GM12878 (cell line): Measurements from ENCODE around the gene SP2. TPM values are rescaled to one million over a fixed set of nuclear protein-coding genes. Genes with fewer than 3 reads are reported as not detected.

ENCODE experiments used
- ATAC-seq: fragments of 200-7000 bp; cut with Tn5 transposase; 3 replicates; pipeline ENCODE4 v1.9.1; 2020; ENCODE audit warnings: mild to moderate bottlenecking, moderate library complexity
- BruUV-seq: library from RNA; stranded (reverse); fragments of 400-500 nt; replicated peaks from 2 replicates; lab custom pipeline; 2021; lab: Mats Ljungman, UMichigan
- CTCF ChIA-PET: fragments of 300-600 bp; sonication (Branson Sonifier 250); formaldehyde crosslinking; extraction: SDS; loops from one replicate; lab custom pipeline; 2021; ENCODE audit warnings: inconsistent platforms; lab: Yijun Ruan, JAX
- POLR2A ChIA-PET: fragments of 350-600 bp; formaldehyde crosslinking; extraction: SDS; loops from one replicate; lab custom pipeline; 2021; ENCODE audit warnings: inconsistent platforms; lab: Charles Lee
- RAD21 ChIA-PET: fragments of 300-600 bp; sonication (Branson Sonifier 250); formaldehyde crosslinking; loops from one replicate; lab custom pipeline; 2023; ENCODE audit warnings: antibody characterized with exemption; ENCODE audit not compliant: unreplicated experiment; lab: Charles Lee
- SMC1A ChIA-PET: fragments of 300-600 bp; sonication (Branson Sonifier 250); formaldehyde crosslinking; loops from one replicate; lab custom pipeline; 2023; ENCODE audit not compliant: unreplicated experiment, uncharacterized antibody; lab: Charles Lee
- DNase-seq: peaks from one replicate; pipeline ENCODE4 v3.0.0-alpha.2; 2011; ENCODE audit warnings: low read depth, low spot score
- FAIRE-seq: peaks from 3 replicates; lab custom pipeline; 2011; peaks lifted over from hg19 to GRCh38; lab: Jason Lieb, UNC
- H2AFZ ChIP-seq: 2 replicates; pipeline ENCODE4 v1.6.0; 2011; ENCODE audit warnings: low read depth, low read length, control low read depth; ENCODE audit not compliant: control insufficient read depth
- H3K27ac ChIP-seq: 2 replicates; pipeline ENCODE4 v1.5.1; 2011; ENCODE audit warnings: control low read depth; ENCODE audit not compliant: control insufficient read depth, insufficient read depth
- H3K27me3 ChIP-seq, 2 experiments: replicated peaks in 1 of 2; 2 replicates each; pipeline versions ENCODE4 v1.6.0 to v1.6.1; 2011; ENCODE audit warnings: low read length in 1 of 2; ENCODE audit not compliant: control insufficient read depth in 2 of 2, insufficient read depth in 2 of 2
- H3K36me3 ChIP-seq, 2 experiments: 2 replicates each; pipeline ENCODE4 v1.5.1; 2011; ENCODE audit warnings: low read length in 1 of 2; ENCODE audit not compliant: control insufficient read depth in 2 of 2, insufficient read depth in 2 of 2
- H3K4me1 ChIP-seq: 2 replicates; pipeline ENCODE4 v1.6.1; 2011; ENCODE audit warnings: mild to moderate bottlenecking, low read length, moderate library complexity, mixed read lengths; ENCODE audit not compliant: control insufficient read depth, insufficient read depth
- H3K4me2 ChIP-seq: 2 replicates; pipeline ENCODE4 v1.6.0; 2011; ENCODE audit warnings: control low read depth; ENCODE audit not compliant: control insufficient read depth, insufficient read depth
- H3K4me3 ChIP-seq: fragments of 200-600 bp; sonication (generic); 2 replicates; pipeline ENCODE4 v1.5.1; 2016
- H3K79me2 ChIP-seq: 2 replicates; pipeline ENCODE4 v1.6.0; 2011; ENCODE audit warnings: low read length; ENCODE audit not compliant: control insufficient read depth, insufficient read depth
- H3K9ac ChIP-seq: 2 replicates; pipeline ENCODE4 v1.8.0; 2011; ENCODE audit warnings: low read length, control low read depth, mixed read lengths; ENCODE audit not compliant: control insufficient read depth, insufficient read depth
- H3K9me3 ChIP-seq: replicated peaks from 3 replicates; pipeline ENCODE4 v1.5.1; 2011; ENCODE audit warnings: mild to moderate bottlenecking, low read length; ENCODE audit not compliant: control insufficient read depth, insufficient read depth
- H4K20me1 ChIP-seq: 2 replicates; pipeline ENCODE4 v1.6.0; 2011; ENCODE audit not compliant: control insufficient read depth, insufficient read depth
- HDAC2 ChIP-seq: fragments of 200-600 bp; sonication (generic); IDR thresholded peaks from 2 replicates; pipeline ENCODE4 v1.6.1; 2017
- IRF5 ChIP-seq: fragments of 450-650 bp; IDR thresholded peaks from 2 replicates; pipeline ENCODE4 v1.6.1; 2017; ENCODE audit warnings: borderline replicate concordance
- MEF2A ChIP-seq: IDR thresholded peaks from 2 replicates; pipeline ENCODE4 v1.6.1; 2011; ENCODE audit warnings: low read depth, mild to moderate bottlenecking, low read length, moderate library complexity; ENCODE audit not compliant: insufficient read depth
- NKRF ChIP-seq: fragments of 450-650 bp; conservative IDR thresholded peaks from 2 replicates; pipeline ENCODE4 v1.6.1; 2017; ENCODE audit warnings: mild to moderate bottlenecking, moderate library complexity
- RB1 ChIP-seq: fragments of 450-650 bp; formaldehyde crosslinking; IDR thresholded peaks from 2 replicates; pipeline ENCODE4 v1.6.1; 2017; ENCODE audit warnings: mild to moderate bottlenecking, borderline replicate concordance
- TAF1 ChIP-seq: IDR thresholded peaks from 2 replicates; pipeline ENCODE4 v1.6.1; 2011; ENCODE audit warnings: mild to moderate bottlenecking, low read depth, low read length, borderline replicate concordance
- TARDBP ChIP-seq: IDR thresholded peaks from 2 replicates; pipeline ENCODE4 v1.6.1; 2016; ENCODE audit warnings: borderline replicate concordance
- ZNF274 ChIP-seq: IDR thresholded peaks from one replicate; pipeline ENCODE4 v1.8.0; 2011; ENCODE audit not compliant: insufficient read length, insufficient read depth
- WGBS: methylation state at CpG from one replicate; pipeline ENCODE4 v1.1.6; 2016; ENCODE audit warnings: low lambda C conversion rate; ENCODE audit not compliant: insufficient replicate concordance, insufficient coverage; ENCODE audit errors: missing lambda C conversion rate; 5-methylcytosine and 5-hydroxymethylcytosine counted together
- in situ Hi-C: fragments of 300-500 bp; cut with MboI; formaldehyde crosslinking; loops from 9 replicates; pipeline ENCODE4 v1.14.3; 2018; ENCODE audit warnings: mixed read lengths
- intact Hi-C: fragments of 100-400 bp; cut with micrococcal nuclease; formaldehyde crosslinking; loops from one replicate; pipeline ENCODE4 v1.14.2; 2022; ENCODE audit not compliant: unreplicated experiment
- polyA plus RNA-seq, 11 experiments: library from polyadenylated mRNA; depleted of rRNA in 4 of 11; unstranded in 6 of 11; stranded (reverse) in 5 of 11; fragments of >200 nt; fragmentation: Nextera tagmentation in 4 of 11; fragmentation: Illumina TruSeq in 1 of 11; extraction: Ambion mirVana in 4 of 11; extraction: Trizol in 1 of 11; gene quantifications; 1 replicate in 1 of 11; 2 replicates in 10 of 11; pipeline versions ENCODE4 v1.2.1 to v1.2.3, GENCODE V29; 2011 to 2016; ENCODE audit warnings: inconsistent platforms in 2 of 11, missing spikeins in 2 of 11, low read depth in 1 of 11
- total RNA-seq, 4 experiments: library from RNA; depleted of rRNA in 3 of 4; stranded (reverse); fragments of >200 nt in 3 of 4; fragmentation: Illumina TruSeq in 1 of 4; extraction: Trizol in 1 of 4; gene quantifications; 2 replicates each; pipeline versions ENCODE4 v1.2.1 to v1.2.3, GENCODE V29; 2013 to 2021

Gene SP2
- total and polyA plus RNA-seq, 10 of the 15 experiments (the other 5 are each of a cell fraction or from before 2014, with no cell fraction given): 1.2 to 19.1 (median 4.8) TPM

GRCh38 chr17:47860386-47860785 lies 35.6 kb upstream of the SP2 start:
- no peak for TF ChIP-seq NKRF
- no peak for TF ChIP-seq MEF2A
- no peak for TF ChIP-seq ZNF274
- TF ChIP-seq HDAC2: no peak
- no peak for TF ChIP-seq TARDBP
- no peak for TF ChIP-seq IRF5
- no peak for TF ChIP-seq RB1
- no peak for TF ChIP-seq TAF1
- TF ChIP-seq, all 136 proteins: peak for 0
- H3K4me1 ChIP-seq: no peaks in the 10 kb centered on the region
- ATAC-seq (no peak), DNase-seq (no peak), FAIRE-seq (no peak)
- H3K9me3 ChIP-seq: no peaks in the 10 kb centered on the region
- H2AFZ ChIP-seq: no peak overlapping the region
- no peak overlapping the region for H3K4me2 ChIP-seq
- CTCF ChIA-PET: no interaction called here
- no peak overlapping the region for H3K4me3 ChIP-seq
- POLR2A ChIA-PET: no interaction called here
- in situ Hi-C loops (no loop called here), intact Hi-C loops (no loop called here)
- H4K20me1 ChIP-seq: no peaks in the 10 kb centered on the region
- RAD21 ChIA-PET: no interaction called here
- no peaks in the 10 kb centered on the region for H3K36me3 ChIP-seq
- BruUV-seq: no TSS peak
- H3K27ac ChIP-seq: no peak overlapping the region
- H3K27me3 ChIP-seq: peaks cover 2 to 7% of the 10 kb centered on the region in 2 experiments; a peak in 3 of 4 replicates
- H3K9ac ChIP-seq: no peak overlapping the region
- SMC1A ChIA-PET: no interaction called here
- no peaks in the 10 kb centered on the region for H3K79me2 ChIP-seq
- WGBS: 15% methylated on average over 5 of the region's 5 CpGs
